Midbrain (tissue), 1 donor: ENCODE measurements around the gene FHOD1.

Experiments
- DNase-seq: peaks from one replicate; lab custom pipeline; 2025; lab: John Stamatoyannopoulos, UW

The FHOD1 gene

DNA sequence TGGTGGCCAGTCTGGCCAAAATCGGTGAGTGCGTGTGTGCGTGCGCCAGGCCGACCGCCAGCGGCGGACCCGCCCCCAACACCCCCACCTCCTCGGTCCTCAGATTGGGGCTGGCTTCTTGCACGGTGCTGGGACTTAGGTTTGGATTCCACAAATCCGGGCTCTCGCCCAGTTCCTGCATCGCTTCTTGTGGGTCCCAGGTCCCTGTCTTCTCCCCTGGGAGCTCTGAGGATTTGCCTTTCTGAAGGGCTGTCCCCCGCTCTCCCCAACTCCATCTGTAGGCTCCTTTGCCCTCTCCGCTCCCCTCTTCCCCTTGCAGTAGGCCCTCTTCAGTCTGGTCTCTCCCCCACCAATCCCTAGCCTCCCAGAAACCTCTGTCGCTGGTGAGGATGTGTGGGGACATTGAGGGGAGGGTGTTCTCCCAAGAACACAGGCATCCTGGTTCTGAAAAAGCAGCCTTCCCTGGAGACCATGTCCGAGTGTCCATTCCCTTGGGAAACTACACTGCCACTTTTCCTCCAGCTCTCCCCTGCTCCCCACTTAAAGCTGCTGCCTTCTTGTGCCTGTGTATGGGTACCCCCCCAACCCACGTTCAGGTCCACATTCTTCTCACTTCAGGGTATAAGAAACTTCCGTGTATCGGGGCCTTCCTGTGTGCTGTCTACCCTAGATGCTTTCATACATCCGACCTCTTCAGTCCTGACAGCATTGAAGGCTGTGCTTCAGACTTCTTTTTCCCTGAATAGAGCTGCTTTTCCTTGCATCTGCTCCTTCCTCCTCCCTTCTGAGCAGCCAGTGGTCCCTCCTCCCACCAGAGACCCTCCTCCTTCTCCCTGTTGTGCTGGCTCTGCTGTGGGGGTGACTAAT lies 2.1 kb upstream of the FHOD1 start:
- DNase-seq: no peak

DNA sequence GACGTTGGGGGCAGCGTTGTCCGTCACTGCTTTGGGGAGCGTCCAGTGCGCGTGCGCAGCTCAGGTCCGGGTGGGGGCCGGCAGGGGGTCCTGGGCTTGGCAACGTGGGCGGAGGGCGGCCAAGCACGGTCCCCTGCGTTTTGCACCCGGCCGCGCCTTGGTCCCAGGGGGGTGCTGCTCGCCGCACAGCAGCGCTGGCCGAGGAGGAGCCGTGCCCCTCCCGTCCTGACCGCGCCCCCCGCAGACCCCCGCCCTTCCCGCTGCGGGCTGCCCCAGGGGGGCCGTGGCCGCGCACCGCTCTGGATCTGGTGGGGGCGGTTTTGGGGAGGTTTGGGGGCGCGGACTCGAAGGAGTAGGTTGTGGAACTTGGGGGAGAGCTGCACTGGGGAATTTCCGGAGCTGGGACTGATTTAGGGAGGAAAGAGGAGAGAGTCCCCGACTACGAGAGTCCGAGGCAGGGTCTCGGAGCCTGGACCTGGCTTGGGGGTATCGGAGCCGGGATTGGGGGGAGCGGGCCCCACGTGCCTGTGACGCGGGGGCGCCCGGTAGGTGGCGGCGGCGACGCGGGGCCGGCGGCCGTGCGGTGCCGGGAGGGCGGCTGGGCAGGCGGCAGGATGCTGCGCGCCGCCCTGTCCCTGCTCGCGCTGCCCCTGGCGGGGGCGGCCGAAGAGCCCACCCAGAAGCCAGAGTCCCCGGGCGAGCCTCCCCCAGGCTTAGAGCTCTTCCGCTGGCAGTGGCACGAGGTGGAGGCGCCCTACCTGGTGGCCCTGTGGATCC lies 1.3 kb upstream of the FHOD1 start, which contains the start of gene SLC9A5:
SLC9A5 (plus strand) TSS at position 579 of the 777 bp plus-strand sequence; CDS start at position 615, 36 bp downstream.
- DNase-seq: no peak

DNA sequence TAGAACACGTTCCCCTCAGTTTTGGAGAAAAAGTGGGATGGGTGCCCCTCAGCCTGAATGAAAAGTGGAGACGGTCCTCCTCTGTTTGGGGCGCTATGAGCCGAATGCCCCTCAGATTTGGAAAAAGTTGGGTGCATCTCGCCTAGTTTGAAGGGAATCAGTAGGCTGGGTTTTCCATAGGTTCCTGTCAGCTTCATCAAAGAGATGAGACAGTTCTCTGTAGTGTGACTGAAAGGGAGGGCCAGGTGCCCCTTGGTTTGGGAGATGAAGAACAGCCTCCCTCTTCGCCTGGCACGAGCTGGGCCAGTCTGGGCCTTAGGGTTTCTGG lies 756 bp upstream of the FHOD1 start:
- no peak for DNase-seq

DNA sequence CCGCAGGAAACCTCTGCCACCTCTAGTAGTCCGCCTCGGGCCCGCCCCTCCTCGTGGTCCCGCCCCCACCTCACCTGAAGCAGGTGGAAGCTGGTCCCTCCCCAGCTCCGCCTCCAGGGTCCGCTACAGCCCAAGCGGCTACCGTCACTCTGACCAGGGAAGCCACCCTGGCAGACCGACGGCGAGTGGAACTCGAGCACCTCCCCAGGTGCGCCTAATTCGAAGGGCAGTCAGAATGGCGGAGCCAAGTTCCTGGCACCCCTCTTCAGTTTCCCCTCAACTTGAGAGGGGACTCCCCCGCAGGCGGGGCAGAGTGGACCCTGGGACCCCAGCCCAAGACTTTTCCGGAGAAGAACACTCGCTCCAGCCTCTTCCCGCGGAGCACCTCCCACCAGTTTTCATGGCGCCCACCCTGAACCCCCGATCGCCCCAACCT lies 507 bp downstream of the FHOD1 start:
- no peak for DNase-seq

DNA sequence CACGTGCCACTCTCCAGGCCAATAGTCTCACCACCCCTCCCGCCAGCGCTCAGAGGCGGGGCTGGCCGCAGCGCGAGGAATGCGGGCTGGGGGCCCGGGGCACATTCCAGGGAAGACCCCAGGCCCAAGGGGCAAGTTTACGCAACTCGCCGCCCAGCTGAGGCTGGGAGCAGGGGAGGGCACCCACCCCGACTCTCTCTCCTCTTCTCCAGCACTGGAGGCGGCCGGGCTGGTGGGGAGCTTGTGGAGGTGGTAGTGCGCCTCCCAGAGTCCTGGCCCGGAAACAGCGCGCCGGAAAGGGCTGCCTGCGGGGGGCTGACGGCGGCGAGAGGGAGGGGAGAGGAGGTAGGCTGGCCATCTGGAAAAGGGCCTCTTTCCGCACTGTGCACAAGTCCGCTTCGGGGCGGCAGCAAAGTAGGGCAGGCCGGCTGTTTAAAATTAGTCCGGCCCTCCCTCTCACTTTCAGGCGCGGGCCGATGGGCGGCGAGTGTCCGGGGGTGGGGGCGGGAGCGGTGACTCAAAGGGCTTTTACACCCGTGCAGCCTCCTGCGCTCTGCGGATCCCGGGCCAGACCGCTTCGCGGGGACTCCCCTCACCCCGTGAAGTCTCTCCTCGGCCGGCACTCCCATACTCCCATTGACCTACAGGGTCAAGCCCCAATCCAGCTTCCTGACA lies 1.1 kb downstream of the FHOD1 start:
- peak; percentile 60 for DNase-seq

DNA sequence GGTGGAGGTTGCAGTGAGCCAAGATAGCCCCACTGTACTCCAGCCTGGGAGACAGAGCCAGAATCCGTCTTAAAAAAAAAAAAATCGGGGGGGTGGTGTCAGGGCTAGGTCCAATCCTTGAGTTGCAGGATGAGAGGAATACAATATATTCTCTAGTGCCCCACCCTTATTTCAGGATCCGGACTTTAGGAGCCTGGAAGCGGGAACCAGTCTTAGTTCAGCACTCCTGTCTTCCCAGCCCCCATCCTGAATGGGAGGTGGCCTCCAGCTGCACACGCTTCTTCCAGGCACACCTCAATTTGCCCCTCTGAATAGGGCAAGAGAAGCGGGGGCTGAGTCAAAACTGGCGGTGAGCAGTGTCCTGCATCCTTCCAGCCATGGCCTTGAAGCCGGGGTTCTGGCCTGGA lies 1.6 kb downstream of the FHOD1 start:
- DNase-seq: no peak

DNA sequence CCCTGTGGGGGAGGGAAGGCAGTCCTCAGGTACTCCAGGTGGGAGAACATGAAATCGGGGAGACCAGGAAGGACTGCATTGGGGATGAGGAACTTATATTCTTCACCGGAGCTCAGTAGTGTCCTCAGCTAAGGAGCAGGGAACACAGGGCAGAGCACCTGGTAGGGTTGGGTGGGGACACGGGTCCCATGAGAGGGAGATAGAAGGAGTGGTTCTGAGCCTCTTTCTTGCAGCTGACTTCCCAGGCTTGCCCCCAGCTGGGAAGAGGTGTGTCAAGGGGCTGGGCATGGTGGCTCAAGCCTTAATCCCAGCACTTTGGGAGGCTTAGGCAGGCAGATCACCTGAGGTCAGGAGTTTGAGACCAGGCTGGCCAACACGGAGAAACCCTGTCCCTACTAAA lies 2.1 kb downstream of the FHOD1 start:
- no peak for DNase-seq

DNA sequence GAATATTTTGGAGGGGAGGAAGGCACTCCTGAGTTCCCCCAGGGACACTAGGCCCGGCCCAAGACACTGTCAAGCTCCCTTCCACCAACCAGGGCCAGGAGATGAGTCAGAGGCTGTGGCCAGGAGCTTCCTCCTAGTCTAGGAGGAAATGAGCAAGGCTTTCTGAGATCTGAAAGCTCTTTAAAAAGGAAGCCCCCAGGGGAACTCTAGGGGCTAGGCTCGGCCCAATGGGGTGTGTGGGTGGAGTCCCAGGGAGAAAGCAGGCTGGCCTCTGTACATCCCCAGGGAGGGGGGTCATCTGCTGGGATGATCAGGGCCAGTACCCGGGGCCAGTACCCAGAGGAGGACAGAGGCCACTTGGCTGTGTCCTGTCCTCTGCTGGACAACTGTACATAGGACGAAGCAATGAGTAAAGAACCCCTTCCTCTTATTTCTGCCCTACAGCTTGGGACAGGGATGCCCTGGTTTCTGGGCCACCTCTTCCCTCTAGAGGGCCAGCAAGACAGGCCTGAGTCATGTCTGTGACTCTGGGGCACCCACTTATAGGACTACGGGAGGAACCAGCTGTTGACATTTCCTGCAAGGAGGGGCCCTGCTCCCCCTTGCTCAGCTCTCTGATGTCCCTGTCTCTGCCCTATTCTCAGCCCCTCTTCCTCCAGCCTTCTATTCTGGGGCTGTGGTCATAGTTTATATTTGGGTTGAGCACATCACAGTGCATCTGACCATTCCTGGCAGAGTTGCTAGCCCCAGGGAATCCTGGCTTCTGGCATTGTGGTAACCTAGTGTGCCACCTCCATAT lies 2.7 kb downstream of the FHOD1 start:
- DNase-seq: peak; percentile 50

DNA sequence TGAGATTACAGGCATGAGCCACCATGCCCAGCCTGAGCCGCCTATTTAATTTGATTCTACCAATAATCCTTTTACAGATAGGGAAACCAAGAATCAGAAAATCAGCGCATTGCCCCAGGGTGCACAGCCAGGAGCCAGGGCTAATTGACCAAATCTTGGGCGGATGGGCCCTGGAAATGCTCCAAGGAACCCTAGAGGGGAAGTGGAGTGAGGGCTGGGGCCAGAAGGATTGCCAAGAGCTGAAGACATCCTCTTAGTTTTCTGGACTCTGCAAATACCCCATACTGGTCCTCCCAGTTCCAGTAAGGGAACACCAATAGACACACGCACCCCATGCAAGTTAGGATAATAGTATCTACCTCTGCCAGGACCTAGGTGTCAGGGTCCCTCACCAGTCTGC lies 3.8 kb downstream of the FHOD1 start:
- no peak for DNase-seq

DNA sequence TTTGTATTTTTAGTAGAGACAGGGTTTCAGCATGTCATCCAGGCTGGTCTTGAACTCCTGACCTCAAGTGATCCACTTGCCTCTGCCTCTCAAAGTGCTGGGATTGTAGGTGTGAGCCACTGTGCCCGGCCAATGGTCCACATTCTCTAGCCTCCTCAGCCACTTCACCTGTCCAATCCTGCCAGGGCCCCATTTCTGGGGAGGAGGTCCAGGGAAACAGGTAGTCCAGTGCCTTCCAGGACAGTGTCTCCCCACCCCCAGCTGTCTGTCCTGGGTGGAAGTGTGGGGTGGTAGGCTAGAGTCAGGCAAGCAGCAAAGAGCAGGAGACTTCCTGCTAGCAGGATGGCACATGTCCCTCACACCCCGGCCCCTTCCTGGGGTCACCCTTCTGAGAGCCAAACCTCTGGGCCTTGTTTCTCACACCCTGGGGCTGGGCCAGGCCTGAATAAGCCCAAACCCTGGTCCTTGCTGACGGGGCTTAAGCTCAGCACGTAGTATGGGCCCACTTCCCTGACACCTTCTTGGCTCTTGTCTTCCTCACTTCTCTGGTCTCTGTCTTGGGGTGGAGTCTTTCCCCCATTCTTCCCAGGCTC lies 5.0 kb downstream of the FHOD1 start:
- DNase-seq: no peak

DNA sequence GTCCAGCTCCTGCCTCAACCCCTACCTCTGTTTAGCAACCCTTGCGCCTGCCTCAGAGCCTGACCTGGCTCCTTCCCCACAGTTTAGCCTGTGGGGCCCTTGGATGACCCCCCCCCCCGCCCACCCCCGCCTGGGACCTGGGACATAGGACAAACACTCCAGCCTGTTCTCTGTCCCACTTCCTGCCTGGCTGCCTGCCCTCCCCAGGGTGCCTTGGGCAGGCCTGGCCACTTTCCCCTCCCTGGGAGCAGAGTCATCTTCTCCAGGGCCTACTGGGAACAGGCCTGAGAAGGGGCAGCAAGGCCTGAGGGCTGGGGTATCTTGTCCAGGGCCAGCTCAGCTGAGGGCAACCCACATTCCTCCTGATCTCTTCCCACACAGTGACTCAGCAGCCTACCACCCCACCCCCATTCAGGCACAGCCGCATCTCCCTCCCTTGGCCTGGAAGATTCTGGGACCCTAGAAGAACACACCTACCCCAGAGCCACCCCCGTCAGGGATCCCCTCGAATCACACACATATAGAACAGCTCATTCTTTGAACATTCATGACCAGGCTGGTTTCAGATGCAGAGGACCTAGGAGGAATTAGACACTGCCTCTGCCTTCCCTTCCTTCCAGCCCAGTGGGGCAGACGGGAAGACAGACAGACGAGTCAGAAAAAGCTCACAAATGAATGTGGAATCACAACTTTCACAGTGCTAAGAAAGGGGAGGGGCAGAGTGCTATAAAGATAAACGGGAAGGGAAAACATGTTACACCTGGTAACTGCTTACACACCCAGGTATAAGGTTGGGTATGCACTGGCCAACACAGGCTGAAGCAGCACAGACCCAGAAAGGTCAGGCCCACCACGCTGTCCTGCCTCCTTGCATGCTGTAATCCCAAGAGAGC lies 6.0 kb downstream of the FHOD1 start:
- peak; percentile 29 for DNase-seq

DNA sequence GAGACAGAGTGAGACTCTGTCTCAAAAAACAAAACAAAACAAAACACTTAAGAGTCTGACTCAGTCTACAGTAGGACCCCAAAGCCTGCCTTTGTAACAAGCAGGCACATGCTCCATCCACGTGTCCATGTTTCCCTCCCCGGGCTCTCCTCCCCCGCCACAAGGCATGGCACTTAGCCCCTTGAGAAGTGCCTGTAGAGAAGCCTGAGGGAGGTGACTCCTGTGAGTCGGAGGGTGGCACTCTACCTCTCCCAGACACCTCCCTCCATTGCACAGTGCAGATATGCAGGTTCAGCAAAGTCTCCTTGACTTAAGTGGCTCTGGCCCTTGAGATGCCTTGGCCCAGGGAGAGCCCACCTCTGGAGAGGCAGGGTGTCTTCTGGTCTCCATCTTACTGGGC lies 6.8 kb downstream of the FHOD1 start:
- DNase-seq: no peak

DNA sequence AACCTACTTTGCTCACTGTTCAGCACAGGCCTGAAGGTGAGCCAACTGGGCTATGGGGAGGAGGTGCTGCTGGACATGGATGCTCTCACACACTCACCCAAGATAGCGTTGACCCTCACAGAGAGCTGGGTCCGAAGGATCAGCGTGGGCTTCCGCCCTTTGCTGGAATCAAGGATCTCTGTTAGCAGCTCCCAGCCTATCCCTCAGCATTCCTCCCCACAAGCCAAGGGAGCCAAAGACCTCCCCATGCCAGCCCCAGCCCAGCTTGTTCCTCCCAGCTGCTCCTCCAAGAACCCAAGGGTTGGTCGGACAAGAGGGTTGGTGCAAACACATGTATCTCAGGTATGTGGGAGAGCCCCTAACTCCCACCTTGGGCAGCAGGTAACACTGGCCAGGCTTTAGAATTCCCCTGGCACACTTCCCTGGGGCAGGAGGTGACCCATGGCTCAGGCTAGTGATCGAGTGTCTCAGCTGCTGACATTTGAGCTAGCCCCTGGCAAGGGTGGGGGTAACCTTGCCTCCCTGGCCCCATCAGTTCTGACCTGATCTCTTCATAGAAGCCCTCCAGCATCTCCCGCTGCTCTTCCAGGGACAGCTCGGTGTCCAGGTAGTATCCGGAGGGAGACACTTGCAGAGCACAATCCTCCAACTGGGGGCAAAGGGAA lies 8.3 kb downstream of the FHOD1 start:
- no peak for DNase-seq

DNA sequence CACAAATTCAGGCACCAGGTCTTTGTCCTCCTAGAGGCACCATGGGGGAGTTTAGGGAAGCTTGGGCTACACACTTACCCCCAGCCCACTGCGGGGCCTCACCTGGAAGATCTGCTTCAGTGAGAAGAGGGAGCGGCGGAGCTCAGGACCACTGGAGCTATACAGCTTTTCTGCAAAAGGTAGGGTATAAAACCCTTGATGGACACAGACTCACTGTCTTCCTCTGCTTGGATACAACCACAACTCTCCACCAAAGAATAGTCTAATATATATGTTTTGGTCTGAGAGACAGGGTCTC lies 9.1 kb downstream of the FHOD1 start:
- no peak for DNase-seq

DNA sequence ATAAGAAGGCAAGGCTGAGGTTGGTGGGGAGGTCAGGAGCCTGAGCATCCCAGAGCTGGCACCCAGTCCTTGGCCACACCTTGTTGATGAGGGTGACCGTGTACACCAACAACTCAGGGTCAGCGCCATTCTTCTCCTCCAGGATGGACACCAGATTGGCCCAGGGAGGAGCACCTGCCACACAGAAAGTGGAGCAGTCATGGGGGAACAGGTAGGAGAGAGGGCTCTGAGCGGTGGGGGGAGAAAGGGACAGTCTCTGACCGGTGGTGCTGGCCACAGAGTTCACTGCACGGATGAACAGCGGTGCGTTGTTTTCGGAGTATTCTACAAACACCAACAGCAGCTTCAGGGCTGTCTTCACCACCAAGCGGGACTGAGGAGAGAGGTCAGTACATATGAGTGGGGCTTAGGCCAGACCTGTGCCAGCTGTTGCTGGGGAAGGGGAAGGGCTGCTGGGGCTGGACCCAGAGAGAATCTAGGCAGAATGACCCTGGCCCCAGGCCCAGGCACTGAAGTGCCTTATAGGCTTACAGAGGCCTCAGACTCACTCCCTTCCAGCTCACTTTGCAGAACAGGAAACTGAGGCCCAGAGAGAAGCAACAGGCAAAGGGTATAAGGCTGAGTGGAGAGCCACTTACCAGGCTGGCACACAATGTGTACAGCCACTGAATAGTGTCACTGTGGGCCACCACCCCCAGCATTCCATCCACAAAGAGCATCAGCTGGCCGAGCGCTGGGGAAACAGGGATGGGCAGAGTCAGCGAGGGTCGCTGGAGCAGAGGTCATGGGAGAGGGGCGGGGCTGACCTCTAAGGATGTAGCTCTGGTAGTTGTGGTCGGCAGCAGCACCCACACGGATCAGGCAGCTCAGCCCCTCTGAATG lies 9.6 kb downstream of the FHOD1 start:
- no peak for DNase-seq

DNA sequence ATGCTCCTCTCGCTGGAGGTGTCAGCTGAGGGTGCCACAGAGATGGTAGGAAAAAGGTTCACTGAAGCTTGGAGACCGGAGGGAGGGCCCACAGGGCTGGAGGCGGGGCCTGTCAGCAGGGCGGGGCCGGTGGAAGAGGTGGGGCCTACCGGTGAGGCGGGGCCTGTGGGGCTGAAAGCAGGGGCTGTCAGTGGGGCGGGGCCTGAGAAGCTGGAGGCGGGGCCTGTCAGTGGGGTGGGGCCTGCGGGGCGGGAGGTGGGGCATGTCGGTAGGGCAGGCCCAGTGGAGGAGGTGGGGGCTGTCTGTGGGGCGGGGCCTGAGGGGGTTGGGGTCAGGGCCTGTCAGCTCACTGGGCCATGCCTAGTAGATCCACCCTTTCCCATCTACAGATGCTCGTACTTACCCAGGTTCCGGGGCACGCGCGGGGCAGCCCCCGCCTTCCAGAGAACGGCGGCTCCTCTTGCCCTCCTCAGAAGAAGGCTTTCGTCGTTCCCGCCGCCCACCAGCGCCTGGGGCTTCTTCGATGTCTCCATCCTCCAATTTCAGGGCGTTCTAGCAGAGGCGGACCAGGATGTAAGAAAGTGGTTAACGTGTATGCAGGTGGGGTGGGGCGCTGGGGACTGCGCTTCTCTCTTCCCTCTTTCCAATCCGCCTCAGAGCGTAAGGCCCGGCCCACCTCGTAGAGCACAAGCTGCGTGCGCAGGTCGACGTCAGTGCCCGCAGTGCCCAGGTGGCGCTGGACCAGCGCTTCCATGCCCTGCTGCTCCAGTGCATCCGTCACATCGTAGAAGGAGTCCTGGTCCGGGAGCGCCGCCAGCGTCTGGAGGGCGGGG lies 10.5 kb downstream of the FHOD1 start:
- DNase-seq: no peak

DNA sequence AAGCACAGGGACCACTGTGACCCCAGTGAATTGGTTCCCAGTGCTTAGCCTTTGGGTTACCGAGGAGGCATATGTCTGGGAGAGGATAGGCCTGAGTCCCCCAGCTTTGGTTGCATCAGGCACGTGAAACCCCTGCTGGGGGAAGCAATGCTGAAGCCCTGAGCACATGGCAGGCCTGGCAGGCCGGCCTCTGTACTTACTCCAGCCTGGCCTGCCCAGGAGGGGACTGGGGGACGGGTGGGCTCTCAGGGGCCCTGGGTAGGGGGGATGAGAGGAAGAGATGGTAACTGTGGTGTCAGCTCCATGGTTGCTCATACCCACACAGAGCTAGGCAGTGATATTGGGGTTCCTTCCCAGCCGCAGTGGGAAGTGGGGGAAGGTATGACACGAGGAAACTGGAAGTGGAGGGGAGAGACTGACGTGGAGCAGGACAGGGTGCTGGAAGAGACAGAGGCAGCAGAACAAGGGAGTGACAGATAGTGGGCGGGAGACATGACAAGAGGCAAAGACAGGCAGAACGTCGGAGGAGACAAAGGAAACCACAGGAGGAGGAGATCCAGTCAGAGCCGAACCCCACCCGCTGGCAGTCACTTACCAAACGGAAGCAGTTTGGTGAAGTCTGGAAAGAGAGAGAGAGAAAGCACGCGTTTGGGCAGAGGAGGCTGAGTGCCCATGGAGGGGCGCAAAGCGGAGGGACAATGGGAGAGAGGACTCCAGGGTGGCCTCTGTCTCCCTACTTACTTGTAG lies 11.3 kb downstream of the FHOD1 start:
- DNase-seq: no peak
